GM12878 (cell line): ENCODE data around the gene MYL12B. TPM values are rescaled to one million over a fixed set of nuclear protein-coding genes. Genes with fewer than 3 reads are reported as not detected.

Experiments
- BACH1 ChIP-seq: fragments of 450-650 bp; IDR thresholded peaks from 2 replicates; pipeline ENCODE4 v1.6.1; 2017; ENCODE audit warnings: mild to moderate bottlenecking, borderline replicate concordance
- BCL11A ChIP-seq: IDR thresholded peaks from 2 replicates; pipeline ENCODE4 v1.6.1; 2011; ENCODE audit warnings: low read depth, low read length
- BCLAF1 ChIP-seq: fragments of 450-650 bp; IDR thresholded peaks from 2 replicates; pipeline ENCODE4 v1.6.1; 2017; ENCODE audit warnings: antibody characterized with exemption, mild to moderate bottlenecking, moderate library complexity
- CHD1 ChIP-seq: IDR thresholded peaks from 2 replicates; pipeline ENCODE4 v1.6.1; 2012; ENCODE audit warnings: low read depth, low read length, improper control_type of control experiment
- EP300 ChIP-seq, 2 experiments: fragments of 150-350 bp in 1 of 2; IDR thresholded peaks; 2 replicates each; pipeline ENCODE4 v1.6.1; 2011 to 2012; ENCODE audit warnings: low read depth in 2 of 2, low read length in 2 of 2, borderline replicate concordance in 1 of 2, improper control_type of control experiment in 1 of 2, inconsistent platforms in 1 of 2; ENCODE audit not compliant: control insufficient read depth in 1 of 2
- ESRRA ChIP-seq: IDR thresholded peaks from 2 replicates; pipeline ENCODE4 v1.6.1; 2012; ENCODE audit warnings: mild to moderate bottlenecking, low read length, improper control_type of control experiment
- GATAD2B ChIP-seq: fragments of 450-650 bp; conservative IDR thresholded peaks from 2 replicates; pipeline ENCODE4 v1.6.1; 2017; ENCODE audit warnings: low read depth, mild to moderate bottlenecking, moderate library complexity
- HCFC1 ChIP-seq: fragments of 150-350 bp; IDR thresholded peaks from 2 replicates; pipeline ENCODE4 v1.6.1; 2014; ENCODE audit warnings: low read length
- IKZF1 ChIP-seq: fragments of 450-650 bp; conservative IDR thresholded peaks from 2 replicates; pipeline ENCODE4 v1.6.1; 2017; ENCODE audit warnings: antibody characterized with exemption, mild to moderate bottlenecking
- IRF3 ChIP-seq: fragments of 450-650 bp; IDR thresholded peaks from 2 replicates; pipeline ENCODE4 v1.6.1; 2014; ENCODE audit warnings: mild to moderate bottlenecking
- JUNB ChIP-seq: IDR thresholded peaks from 2 replicates; pipeline ENCODE4 v1.6.1; 2016; ENCODE audit warnings: antibody characterized with exemption, mild to moderate bottlenecking
- LARP7 ChIP-seq: fragments of 450-650 bp; IDR thresholded peaks from 2 replicates; pipeline ENCODE4 v1.6.1; 2017; ENCODE audit warnings: mild to moderate bottlenecking
- MEF2A ChIP-seq: IDR thresholded peaks from 2 replicates; pipeline ENCODE4 v1.6.1; 2011; ENCODE audit warnings: low read depth, mild to moderate bottlenecking, low read length, moderate library complexity; ENCODE audit not compliant: insufficient read depth
- MYB ChIP-seq: fragments of 150-350 bp; IDR thresholded peaks from 2 replicates; pipeline ENCODE4 v1.6.1; 2014; ENCODE audit warnings: mild to moderate bottlenecking, low read depth, low read length, borderline replicate concordance
- PAX8 ChIP-seq: fragments of 450-650 bp; IDR thresholded peaks from 2 replicates; pipeline ENCODE4 v1.6.1; 2017; ENCODE audit warnings: mild to moderate bottlenecking, moderate library complexity
- POLR2A ChIP-seq: IDR thresholded peaks from 2 replicates; pipeline ENCODE4 v1.6.1; 2011; ENCODE audit warnings: low read depth, mild to moderate bottlenecking, low read length
- SMC3 ChIP-seq: IDR thresholded peaks from 2 replicates; pipeline ENCODE4 v1.6.1; 2011; ENCODE audit warnings: low read length, improper control_type of control experiment, borderline replicate concordance
- SUPT20H ChIP-seq: IDR thresholded peaks from 2 replicates; pipeline ENCODE4 v1.6.1; 2011; ENCODE audit warnings: low read depth, mild to moderate bottlenecking, low read length, moderate library complexity, borderline replicate concordance; ENCODE audit not compliant: control insufficient read depth
- ZNF274 ChIP-seq: IDR thresholded peaks from one replicate; pipeline ENCODE4 v1.8.0; 2011; ENCODE audit not compliant: insufficient read length, insufficient read depth
- polyA plus RNA-seq, 11 experiments: library from polyadenylated mRNA; depleted of rRNA in 4 of 11; unstranded in 6 of 11; stranded (reverse) in 5 of 11; fragments of >200 nt; fragmentation: Nextera tagmentation in 4 of 11; fragmentation: Illumina TruSeq in 1 of 11; extraction: Ambion mirVana in 4 of 11; extraction: Trizol in 1 of 11; gene quantifications; 1 replicate in 1 of 11; 2 replicates in 10 of 11; pipeline versions ENCODE4 v1.2.1 to v1.2.3, GENCODE V29; 2011 to 2016; ENCODE audit warnings: inconsistent platforms in 2 of 11, missing spikeins in 2 of 11, low read depth in 1 of 11
- total RNA-seq, 4 experiments: library from RNA; depleted of rRNA in 3 of 4; stranded (reverse); fragments of >200 nt in 3 of 4; fragmentation: Illumina TruSeq in 1 of 4; extraction: Trizol in 1 of 4; gene quantifications; 2 replicates each; pipeline versions ENCODE4 v1.2.1 to v1.2.3, GENCODE V29; 2013 to 2021
- TF ChIP-seq, protein P1 (sequence below): fragments of 450-650 bp; IDR thresholded peaks from 2 replicates; pipeline ENCODE4 v1.6.1; 2018; ENCODE audit warnings: borderline replicate concordance, mild to moderate bottlenecking; ENCODE audit not compliant: partially characterized antibody
- TF ChIP-seq, protein P2 (sequence below): fragments of 450-650 bp; formaldehyde crosslinking; IDR thresholded peaks from 2 replicates; pipeline ENCODE4 v1.4.0; 2022; ENCODE audit warnings: mild to moderate bottlenecking, moderate library complexity

Gene MYL12B
- total and polyA plus RNA-seq, 10 of the 15 experiments (the other 5 are each of a cell fraction or from before 2014, with no cell fraction given), result 179 to 739 (median 400) TPM

- TF ChIP-seq JUNB (no peak), BACH1 (peak; percentile 69; the same call in 1 of the 2 replicates), BCL11A (peak; percentile 37), POLR2A (peak; percentile 95), MEF2A (0 out of 2 replicates have a peak, but pooled peaks have one; percentile 29), IRF3 (no peak; the same call in 1 of the 2 replicates), EP300 (IDR thresholded peaks at IDR 0.05; ENCODE audit: borderline replicate concordance in 1 of 2, control insufficient read depth in 1 of 2, low read depth in 2 of 2, low read length in 2 of 2) (peak; percentile 7 to 74; a peak in 2 of 4 replicates), SUPT20H (no peak), GATAD2B (peak; percentile 70), MYB (no peak; the same call in 1 of the 2 replicates), IKZF1 (peak; percentile 96), SMC3 (peak; percentile 16; the same call in 1 of the 2 replicates), ESRRA (no peak), LARP7 (peak; percentile 96), PAX8 (no peak), ZNF274 (no peak), HCFC1 (peak; percentile 45), BCLAF1 (peak; percentile 97), CHD1 (peak; percentile 99)
- TF ChIP-seq, protein P1, sequence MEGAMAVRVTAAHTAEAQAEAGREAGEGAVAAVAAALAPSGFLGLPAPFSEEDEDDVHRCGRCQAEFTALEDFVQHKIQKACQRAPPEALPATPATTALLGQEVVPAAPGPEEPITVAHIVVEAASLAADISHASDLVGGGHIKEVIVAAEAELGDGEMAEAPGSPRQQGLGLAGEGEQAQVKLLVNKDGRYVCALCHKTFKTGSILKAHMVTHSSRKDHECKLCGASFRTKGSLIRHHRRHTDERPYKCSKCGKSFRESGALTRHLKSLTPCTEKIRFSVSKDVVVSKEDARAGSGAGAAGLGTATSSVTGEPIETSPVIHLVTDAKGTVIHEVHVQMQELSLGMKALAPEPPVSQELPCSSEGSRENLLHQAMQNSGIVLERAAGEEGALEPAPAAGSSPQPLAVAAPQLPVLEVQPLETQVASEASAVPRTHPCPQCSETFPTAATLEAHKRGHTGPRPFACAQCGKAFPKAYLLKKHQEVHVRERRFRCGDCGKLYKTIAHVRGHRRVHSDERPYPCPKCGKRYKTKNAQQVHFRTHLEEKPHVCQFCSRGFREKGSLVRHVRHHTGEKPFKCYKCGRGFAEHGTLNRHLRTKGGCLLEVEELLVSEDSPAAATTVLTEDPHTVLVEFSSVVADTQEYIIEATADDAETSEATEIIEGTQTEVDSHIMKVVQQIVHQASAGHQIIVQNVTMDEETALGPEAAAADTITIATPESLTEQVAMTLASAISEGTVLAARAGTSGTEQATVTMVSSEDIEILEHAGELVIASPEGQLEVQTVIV, result peak; percentile 95
- TF ChIP-seq, protein P2, sequence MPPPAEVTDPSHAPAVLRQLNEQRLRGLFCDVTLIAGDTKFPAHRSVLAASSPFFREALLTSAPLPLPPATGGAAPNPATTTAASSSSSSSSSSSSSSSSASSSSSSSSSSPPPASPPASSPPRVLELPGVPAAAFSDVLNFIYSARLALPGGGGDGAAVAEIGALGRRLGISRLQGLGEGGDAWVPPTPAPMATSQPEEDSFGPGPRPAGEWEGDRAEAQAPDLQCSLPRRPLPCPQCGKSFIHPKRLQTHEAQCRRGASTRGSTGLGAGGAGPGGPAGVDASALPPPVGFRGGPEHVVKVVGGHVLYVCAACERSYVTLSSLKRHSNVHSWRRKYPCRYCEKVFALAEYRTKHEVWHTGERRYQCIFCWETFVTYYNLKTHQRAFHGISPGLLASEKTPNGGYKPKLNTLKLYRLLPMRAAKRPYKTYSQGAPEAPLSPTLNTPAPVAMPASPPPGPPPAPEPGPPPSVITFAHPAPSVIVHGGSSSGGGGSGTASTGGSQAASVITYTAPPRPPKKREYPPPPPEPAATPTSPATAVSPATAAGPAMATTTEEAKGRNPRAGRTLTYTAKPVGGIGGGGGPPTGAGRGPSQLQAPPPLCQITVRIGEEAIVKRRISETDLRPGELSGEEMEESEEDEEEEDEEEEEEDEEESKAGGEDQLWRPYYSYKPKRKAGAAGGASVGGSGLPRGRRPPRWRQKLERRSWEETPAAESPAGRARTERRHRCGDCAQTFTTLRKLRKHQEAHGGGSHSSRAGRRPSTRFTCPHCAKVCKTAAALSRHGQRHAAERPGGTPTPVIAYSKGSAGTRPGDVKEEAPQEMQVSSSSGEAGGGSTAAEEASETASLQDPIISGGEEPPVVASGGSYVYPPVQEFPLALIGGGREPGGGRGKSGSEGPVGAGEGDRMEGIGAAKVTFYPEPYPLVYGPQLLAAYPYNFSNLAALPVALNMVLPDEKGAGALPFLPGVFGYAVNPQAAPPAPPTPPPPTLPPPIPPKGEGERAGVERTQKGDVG (CRISPR knock-in tag), result no peak
Observed at GRCh38 chr18:3247240-3248061, 14.5 kb upstream of the MYL12B start, which contains the start of gene MYL12A (continued).
